IPS-20b (cell line): ENCODE data around the gene LOXHD1.

ENCODE experiments used
- H3K27ac ChIP-seq: one replicate; pipeline ENCODE4 v1.5.1; 2013; ENCODE audit warnings: low read length
- H3K27me3 ChIP-seq: 2 replicates; pipeline ENCODE4 v1.6.1; 2013; ENCODE audit warnings: mild to moderate bottlenecking, low read length, inconsistent platforms; ENCODE audit not compliant: insufficient read depth
- H3K36me3 ChIP-seq: 2 replicates; pipeline ENCODE4 v1.6.1; 2013; ENCODE audit warnings: low read depth, mild to moderate bottlenecking, inconsistent platforms, low read length, moderate library complexity; ENCODE audit not compliant: insufficient read depth
- H3K4me1 ChIP-seq: 2 replicates; pipeline ENCODE4 v1.6.1; 2013; ENCODE audit warnings: mild to moderate bottlenecking, control low read depth, inconsistent platforms, low read length, moderate library complexity; ENCODE audit not compliant: insufficient read depth
- H3K4me3 ChIP-seq: 2 replicates; pipeline ENCODE4 v1.5.1; 2013; ENCODE audit warnings: mild to moderate bottlenecking, low read length, inconsistent platforms
- H3K9ac ChIP-seq: 2 replicates; pipeline ENCODE4 v1.6.1; 2013; ENCODE audit warnings: low read depth, mild to moderate bottlenecking, inconsistent platforms, low read length, moderate library complexity
- H3K9me3 ChIP-seq: 2 replicates; pipeline ENCODE4 v1.6.1; 2013; ENCODE audit warnings: mild to moderate bottlenecking, low read depth, low read length, inconsistent platforms; ENCODE audit not compliant: insufficient read depth

LOXHD1 gene

DNA sequence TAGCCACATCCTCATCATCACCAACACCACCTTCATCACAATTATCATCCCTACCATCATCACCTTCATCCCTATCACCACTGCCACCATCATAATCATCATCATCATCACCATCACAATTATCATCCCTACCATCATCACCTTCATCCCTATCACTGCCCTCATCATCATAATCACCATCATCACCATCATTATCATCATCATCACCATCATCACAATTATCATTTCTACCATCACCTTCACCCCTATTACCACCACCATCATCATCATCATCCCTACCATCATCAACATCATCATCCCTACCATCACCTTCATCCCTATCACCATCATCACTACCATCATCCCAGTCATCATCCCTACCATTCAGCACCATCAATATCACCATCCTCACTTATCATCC, 140.5 kb downstream of the LOXHD1 start:
- Histone ChIP-seq H3K27me3 (no peaks in the 10 kb centered on the region), H3K4me3 (no peak overlapping the region), H3K9me3 (no peaks in the 10 kb centered on the region), H3K4me1 (no peaks in the 10 kb centered on the region), H3K27ac (no peak overlapping the region), H3K36me3 (no peaks in the 10 kb centered on the region), H3K9ac (no peak overlapping the region)

DNA sequence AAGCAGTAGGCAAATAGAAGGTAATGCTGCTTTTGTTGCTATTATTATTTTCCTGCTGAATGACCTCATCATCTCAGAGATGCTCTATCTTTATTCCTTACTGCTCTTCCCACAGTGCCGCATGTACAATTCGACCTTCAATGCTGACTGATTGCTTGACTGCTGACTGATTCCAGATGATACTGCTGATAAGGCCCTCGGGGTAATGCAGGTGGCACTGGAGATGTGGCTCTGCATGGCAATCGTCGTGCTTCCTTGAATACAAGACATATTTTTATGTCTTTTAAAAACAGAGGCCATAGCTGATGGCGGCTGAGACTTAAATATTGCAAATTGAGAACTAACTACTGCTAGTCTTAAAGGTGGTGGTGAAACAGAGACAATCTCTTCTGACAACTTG, 146.6 kb downstream of the LOXHD1 start:
- Histone ChIP-seq H3K4me1 (no peaks in the 10 kb centered on the region), H3K36me3 (no peaks in the 10 kb centered on the region), H3K4me3 (no peak overlapping the region), H3K27me3 (no peaks in the 10 kb centered on the region), H3K9me3 (no peaks in the 10 kb centered on the region), H3K27ac (no peak overlapping the region), H3K9ac (no peak overlapping the region)

DNA sequence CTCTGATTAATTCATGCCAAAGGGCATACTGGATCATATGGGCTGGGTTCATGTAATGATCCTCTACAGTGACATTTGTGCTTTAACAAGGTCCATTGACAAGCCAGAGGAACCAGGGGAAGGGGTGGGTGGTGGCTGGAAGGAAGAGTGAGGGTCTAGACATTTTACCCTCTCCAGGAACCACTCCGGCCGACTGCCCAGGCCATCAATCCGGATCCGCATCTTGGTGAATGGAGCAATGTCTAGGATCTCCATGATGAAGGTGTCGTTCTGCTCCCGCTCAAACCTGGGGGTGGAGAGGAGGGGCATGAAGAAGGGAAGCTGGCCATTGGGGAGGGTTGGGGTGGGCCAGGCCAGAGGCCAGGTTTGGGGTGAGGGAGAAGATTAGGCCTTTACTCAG, 147.5 kb downstream of the LOXHD1 start:
- H3K36me3 ChIP-seq = no peaks in the 10 kb centered on the region
- no peaks in the 10 kb centered on the region for H3K9me3 ChIP-seq
- no peak overlapping the region for H3K27ac ChIP-seq
- H3K4me1 ChIP-seq = no peaks in the 10 kb centered on the region
- no peak overlapping the region for H3K9ac ChIP-seq
- H3K27me3 ChIP-seq = no peaks in the 10 kb centered on the region
- no peak overlapping the region for H3K4me3 ChIP-seq

DNA sequence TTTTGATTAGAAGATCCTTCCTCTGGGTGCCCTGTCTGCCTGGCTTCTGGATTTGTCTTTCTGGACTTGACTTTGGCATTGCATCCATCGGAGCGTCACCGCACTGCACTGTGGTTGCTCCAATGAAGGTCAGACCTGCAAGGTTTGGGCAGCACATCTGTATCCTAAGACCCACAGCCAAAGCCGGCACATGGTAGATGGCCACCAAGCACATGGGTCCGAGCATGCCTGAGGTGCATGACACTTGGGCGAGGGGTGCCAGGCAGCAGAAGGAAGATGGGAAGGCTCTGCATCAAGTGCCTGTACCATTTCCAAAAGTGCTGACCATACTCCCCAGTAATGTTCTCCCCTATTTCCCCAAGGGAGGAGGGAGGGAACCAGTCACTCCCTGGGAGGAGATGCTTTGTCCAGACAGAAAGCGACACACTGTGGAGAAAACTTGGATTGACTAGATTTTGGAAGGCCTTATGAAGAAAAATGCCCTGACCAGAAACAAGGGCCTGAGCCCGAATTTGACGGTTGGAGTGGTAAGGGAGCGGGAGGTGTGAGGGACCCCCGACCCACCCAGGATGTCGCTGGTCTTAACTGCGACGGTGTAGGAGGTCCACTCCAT, 149.9 kb downstream of the LOXHD1 start:
- Histone ChIP-seq H3K4me3 (no peak overlapping the region), H3K27me3 (0 out of 2 replicates have a peak, but pooled peaks cover 12% of the 10 kb centered on the region), H3K9ac (no peak overlapping the region), H3K27ac (no peak overlapping the region), H3K9me3 (no peaks in the 10 kb centered on the region), H3K36me3 (no peaks in the 10 kb centered on the region), H3K4me1 (no peaks in the 10 kb centered on the region)

DNA sequence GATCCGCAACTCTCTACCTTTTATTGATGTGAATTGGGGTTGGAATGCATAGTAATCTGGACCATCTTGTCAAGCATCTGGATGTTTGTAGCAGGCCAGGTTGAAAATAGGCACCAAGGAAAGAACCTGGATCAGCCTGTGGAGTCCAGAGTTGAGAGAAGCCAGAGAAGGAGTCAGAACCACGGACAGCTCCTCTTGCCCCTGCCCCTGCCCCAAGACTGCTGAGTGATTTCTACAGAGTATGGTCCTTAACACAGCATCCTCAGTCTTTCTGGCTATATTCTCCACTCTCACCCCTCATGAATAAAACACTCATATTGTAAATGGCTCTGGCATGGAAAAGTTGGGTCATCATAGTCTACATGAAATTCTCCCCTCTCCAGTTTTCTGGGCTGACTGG, 154.6 kb downstream of the LOXHD1 start:
- Histone ChIP-seq H3K27ac (no peak overlapping the region), H3K27me3 (peaks cover 40% of the 10 kb centered on the region), H3K36me3 (no peaks in the 10 kb centered on the region), H3K4me3 (no peak overlapping the region), H3K9me3 (no peaks in the 10 kb centered on the region), H3K4me1 (no peaks in the 10 kb centered on the region), H3K9ac (no peak overlapping the region)

DNA sequence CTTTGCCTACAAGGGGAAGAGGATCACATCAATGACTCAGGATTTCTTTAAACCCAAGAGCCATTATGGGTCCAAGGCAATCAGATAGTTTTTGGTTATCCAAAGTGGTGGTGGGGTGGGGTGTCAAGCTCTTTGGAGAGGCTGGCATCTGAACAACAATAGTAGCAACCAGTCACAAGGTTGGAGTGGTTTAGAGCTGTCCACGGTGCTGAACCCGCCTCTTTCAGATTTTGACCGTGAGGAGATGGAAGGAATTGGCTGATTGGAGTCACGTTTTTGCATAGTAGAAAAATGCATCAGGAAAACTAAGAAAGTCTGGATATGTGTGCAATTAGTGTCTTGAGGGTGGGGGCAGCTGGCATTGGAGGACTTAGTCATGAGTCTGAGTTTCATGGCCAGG, 159.9 kb downstream of the LOXHD1 start:
- H3K4me3 ChIP-seq = no peak overlapping the region
- H3K4me1 ChIP-seq = no peaks in the 10 kb centered on the region
- H3K27me3 ChIP-seq = peaks cover 28% of the 10 kb centered on the region
- no peak overlapping the region for H3K27ac ChIP-seq
- no peak overlapping the region for H3K9ac ChIP-seq
- H3K36me3 ChIP-seq = no peaks in the 10 kb centered on the region
- H3K9me3 ChIP-seq = no peaks in the 10 kb centered on the region

DNA sequence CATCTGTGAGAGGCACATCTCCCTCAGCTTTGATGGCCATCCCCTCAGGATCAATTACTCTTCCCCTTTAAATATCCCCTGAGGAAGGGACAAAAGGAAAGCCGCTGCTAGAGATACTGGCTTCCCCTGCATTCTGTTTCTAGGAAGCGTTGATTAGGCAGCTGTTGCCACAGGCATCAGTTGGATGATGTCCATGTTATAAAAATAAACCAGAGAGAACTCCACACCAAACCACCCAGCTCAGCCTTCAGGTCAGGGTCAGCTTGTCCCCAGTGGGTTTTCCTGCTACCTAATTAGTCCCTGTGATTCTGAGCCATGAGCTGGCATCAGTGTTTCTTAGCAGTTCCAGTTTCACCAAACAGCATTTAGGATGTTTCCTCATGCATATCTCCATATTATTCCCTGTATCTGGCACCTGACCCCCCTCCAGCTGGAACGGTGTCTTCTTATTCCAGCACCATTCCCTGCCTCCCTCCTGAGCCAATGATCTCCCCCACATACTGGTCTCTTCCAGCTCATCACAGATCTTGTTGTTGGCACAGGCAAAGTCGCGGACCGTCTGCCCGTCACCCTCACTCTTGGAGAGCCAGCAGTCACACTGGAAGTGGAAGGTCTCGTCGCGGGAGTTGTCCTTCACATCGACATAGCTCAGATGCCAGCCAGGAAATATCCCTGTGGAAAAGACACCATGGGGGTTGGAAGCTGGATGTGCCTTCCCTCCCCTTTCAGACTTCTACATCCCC, 168.4 kb downstream of the LOXHD1 start:
- Histone ChIP-seq H3K27me3 (peaks cover 5% of the 10 kb centered on the region; the same call in 1 of the 2 replicates), H3K4me1 (peaks cover 5% of the 10 kb centered on the region; the same call in 1 of the 2 replicates), H3K9ac (no peak overlapping the region), H3K36me3 (no peaks in the 10 kb centered on the region), H3K9me3 (no peaks in the 10 kb centered on the region), H3K4me3 (no peak overlapping the region), H3K27ac (no peak overlapping the region)

DNA sequence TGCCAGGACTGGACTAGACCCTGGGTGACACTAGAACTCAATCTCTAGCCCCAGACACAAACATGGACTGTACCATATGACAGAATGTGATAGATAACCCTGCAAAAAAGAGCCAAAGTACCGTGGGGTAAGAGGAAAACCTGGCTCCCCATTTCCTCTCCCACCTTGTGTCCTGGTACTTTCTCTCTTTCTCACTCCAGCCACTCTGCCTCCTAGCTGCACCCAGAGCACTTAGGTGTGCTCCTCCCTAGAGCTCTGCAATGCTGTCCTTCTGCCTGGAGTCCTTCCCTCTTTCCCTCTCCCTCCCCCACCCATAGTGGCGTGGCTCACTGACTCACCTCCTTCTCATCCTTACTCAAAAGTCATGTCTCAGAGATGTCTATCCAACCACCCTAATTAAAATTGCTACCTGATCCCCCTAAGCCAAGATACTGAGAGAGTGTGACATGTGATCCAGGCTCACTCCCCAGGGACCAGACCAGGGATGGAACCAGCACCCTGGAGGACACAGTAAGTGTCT, 171.3 kb downstream of the LOXHD1 start:
- no peak overlapping the region for H3K4me3 ChIP-seq
- no peaks in the 10 kb centered on the region for H3K9me3 ChIP-seq
- no peaks in the 10 kb centered on the region for H3K36me3 ChIP-seq
- H3K4me1 ChIP-seq = peaks cover 5% of the 10 kb centered on the region; the same call in 1 of the 2 replicates
- H3K27me3 ChIP-seq = peaks cover 5% of the 10 kb centered on the region; the same call in 1 of the 2 replicates
- no peak overlapping the region for H3K27ac ChIP-seq
- no peak overlapping the region for H3K9ac ChIP-seq

DNA sequence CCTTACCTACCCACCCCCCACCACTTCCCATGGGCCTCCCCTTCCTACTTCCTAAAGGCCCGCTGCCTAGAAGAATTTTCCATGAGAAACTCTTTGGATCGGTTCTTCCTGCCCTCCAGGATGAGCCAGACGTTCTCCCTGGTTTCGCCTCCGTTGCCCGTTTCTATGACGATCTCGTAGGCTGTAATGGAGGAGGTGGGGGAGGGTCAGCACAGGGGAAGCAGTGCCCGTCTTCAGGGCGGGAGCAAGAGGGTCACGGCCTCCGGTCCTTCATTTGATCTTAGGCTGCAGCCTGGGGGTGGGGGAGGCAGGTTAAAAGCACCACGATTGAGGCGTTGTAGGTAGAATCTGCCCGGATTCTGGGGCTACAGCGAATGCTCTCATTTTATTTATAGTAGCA, 172.0 kb downstream of the LOXHD1 start:
- peak overlapping the region; percentile 24; the same call in 1 of the 2 replicates for H3K4me3 ChIP-seq
- no peaks in the 10 kb centered on the region for H3K9me3 ChIP-seq
- H3K9ac ChIP-seq = no peak overlapping the region
- peaks cover 5% of the 10 kb centered on the region; the same call in 1 of the 2 replicates for H3K4me1 ChIP-seq
- H3K36me3 ChIP-seq = no peaks in the 10 kb centered on the region
- H3K27me3 ChIP-seq = peaks cover 5% of the 10 kb centered on the region; the same call in 1 of the 2 replicates
- no peak overlapping the region for H3K27ac ChIP-seq

DNA sequence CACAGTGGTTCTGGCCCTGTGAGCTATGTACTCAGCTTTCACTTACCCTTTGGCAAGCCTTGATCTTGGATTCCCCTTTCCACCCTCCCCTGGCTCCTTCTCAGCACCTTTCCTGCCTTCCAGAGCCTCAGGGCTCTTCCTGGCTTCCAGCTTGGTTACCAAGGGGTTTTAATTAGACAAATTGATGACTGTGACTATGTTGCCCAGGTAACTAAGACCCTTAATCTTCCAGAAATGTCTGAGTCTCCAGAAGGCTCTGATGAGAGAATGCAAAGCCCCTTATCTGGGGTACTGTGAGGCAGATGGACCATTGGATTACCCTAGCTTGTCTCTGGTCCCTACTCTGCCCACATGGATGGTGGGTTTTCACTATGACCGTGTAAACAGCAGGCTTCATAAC, 174.2 kb downstream of the LOXHD1 start:
- Histone ChIP-seq H3K27ac (no peak overlapping the region), H3K4me3 (no peak overlapping the region), H3K9me3 (no peaks in the 10 kb centered on the region)

DNA sequence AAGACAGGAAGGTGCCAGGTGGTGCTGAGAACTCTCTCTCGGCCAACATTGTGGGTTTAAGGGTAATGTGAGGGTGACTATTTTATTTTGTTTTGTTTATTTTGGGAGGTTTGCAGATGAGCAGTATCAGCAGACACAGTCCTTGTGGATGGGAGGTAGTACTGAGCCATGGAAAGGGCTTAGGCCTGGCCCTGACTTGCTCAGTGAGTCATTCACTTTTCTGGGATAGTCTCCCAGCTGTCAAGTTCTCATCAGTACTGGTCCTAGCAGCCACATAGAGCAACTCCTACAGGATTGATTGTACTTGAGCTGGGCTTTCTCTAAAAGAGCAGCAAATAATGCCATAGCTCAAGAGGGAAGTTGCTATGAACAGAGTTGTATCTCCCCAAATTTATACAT, 175.2 kb downstream of the LOXHD1 start:
- Histone ChIP-seq H3K4me1 (peaks cover 5% of the 10 kb centered on the region; the same call in 1 of the 2 replicates), H3K36me3 (no peaks in the 10 kb centered on the region), H3K27me3 (no peaks in the 10 kb centered on the region; the same call in 1 of the 2 replicates), H3K9ac (no peak overlapping the region), H3K27ac (no peak overlapping the region), H3K4me3 (no peak overlapping the region), H3K9me3 (no peaks in the 10 kb centered on the region)

More for the DNA sequence above, 174.2 kb downstream of the LOXHD1 start:
- peaks cover 5% of the 10 kb centered on the region; the same call in 1 of the 2 replicates for H3K27me3 ChIP-seq
- H3K9ac ChIP-seq = no peak overlapping the region
- no peaks in the 10 kb centered on the region for H3K36me3 ChIP-seq
- peaks cover 5% of the 10 kb centered on the region; the same call in 1 of the 2 replicates for H3K4me1 ChIP-seq
